Stimulated activated naive CD4-positive, alpha-beta T cell (primary cell): ENCODE measurements around the gene HRCT1.
"Not testable (repeated sequence)": the region's sequence is repeated elsewhere in the genome, so short reads cannot be mapped to it uniquely, and the experiment has no call there.

Experiments used
- DNase-seq, 6 experiments: peaks; one replicate each; lab custom pipeline; 2025; lab: John Stamatoyannopoulos, UW

HRCT1 gene

GRCh38 chr9:35917261-35917660 is 11.3 kb downstream of the HRCT1 start:
- DNase-seq = no peak

GRCh38 chr9:35918780-35919179 is 12.8 kb downstream of the HRCT1 start:
- DNase-seq = no peak

GRCh38 chr9:35919212-35920008 is 13.4 kb downstream of the HRCT1 start:
- DNase-seq = no peak

- DNase-seq = no peak
Observed at GRCh38 chr9:35920051-35920620, 14.1 kb downstream of the HRCT1 start.

- DNase-seq = no peak
Observed at GRCh38 chr9:35923598-35923926, 17.6 kb downstream of the HRCT1 start.

- no peak for DNase-seq
Observed at GRCh38 chr9:35923927-35924763, 18.1 kb downstream of the HRCT1 start.

- no peak for DNase-seq
Observed at GRCh38 chr9:35928591-35929452, 22.8 kb downstream of the HRCT1 start.

- no peak for DNase-seq
Observed at GRCh38 chr9:35929453-35929718, 23.4 kb downstream of the HRCT1 start.

- no peak for DNase-seq
Observed at GRCh38 chr9:35930521-35930920, 24.5 kb downstream of the HRCT1 start.

- DNase-seq = no peak
Observed at GRCh38 chr9:35930989-35931388, 25.0 kb downstream of the HRCT1 start.

- peak in 1 of 6 experiments; percentile 9 for DNase-seq
Observed at GRCh38 chr9:35932735-35933134, 26.7 kb downstream of the HRCT1 start.

GRCh38 chr9:35933550-35934067 is 27.6 kb downstream of the HRCT1 start:
- no peak for DNase-seq

GRCh38 chr9:35934069-35934468 is 28.1 kb downstream of the HRCT1 start:
- not testable (repeated sequence) for DNase-seq

- no peak for DNase-seq
Observed at GRCh38 chr9:35935261-35935660, 29.3 kb downstream of the HRCT1 start.

GRCh38 chr9:35935755-35936509 is 29.9 kb downstream of the HRCT1 start:
- DNase-seq = no peak

- DNase-seq = no peak
Observed at GRCh38 chr9:35937227-35937626, 31.2 kb downstream of the HRCT1 start.

- no peak for DNase-seq
Observed at GRCh38 chr9:35938474-35939356, 32.7 kb downstream of the HRCT1 start.

GRCh38 chr9:35939679-35940250 is 33.8 kb downstream of the HRCT1 start:
- no peak for DNase-seq

- peak in 5 of 6 experiments; percentile 23 to 63 (median 50) for DNase-seq
Observed at GRCh38 chr9:35940458-35941407, 34.7 kb downstream of the HRCT1 start.
